CD4-positive, alpha-beta T cell (primary cell): ENCODE results near the gene BICRA. TPM values are rescaled to one million over a fixed set of nuclear protein-coding genes. Genes with fewer than 3 reads are reported as not detected.

Experiments
- ATAC-seq: fragments of 200-7000 bp; cut with Tn5 transposase; one replicate; pipeline ENCODE4 v1.10.0; 2022; ENCODE audit warnings: mild to moderate bottlenecking; ENCODE audit not compliant: poor library complexity
- CTCF ChIA-PET: fragments of 350-600 bp; sonication (Branson Sonifier 250); formaldehyde crosslinking; loops from one replicate; lab custom pipeline; 2021; ENCODE audit warnings: antibody characterized with exemption, inconsistent platforms; lab: Charles Lee
- POLR2A ChIA-PET: fragments of 350-600 bp; sonication (Branson Sonifier 250); formaldehyde crosslinking; loops from one replicate; lab custom pipeline; 2021; ENCODE audit warnings: antibody characterized with exemption, inconsistent platforms; lab: Charles Lee
- DNase-seq, 14 experiments: peaks; one replicate each; pipeline ENCODE4 v3.0.0-alpha.2; 2013 to 2020; ENCODE audit warnings: mixed read lengths in 2 of 14
- H3K27ac ChIP-seq, 2 donors: one replicate each; pipeline versions ENCODE4 v1.5.1 to v1.7.0; 2013; ENCODE audit warnings: low read length in 2 of 2, low read depth in 1 of 2, mild to moderate bottlenecking in 1 of 2
- H3K27me3 ChIP-seq, 2 experiments: 1 replicate in 1 of 2; 2 replicates in 1 of 2; pipeline versions ENCODE4 v1.6.1 to v1.7.0; 2013; ENCODE audit warnings: low read length in 2 of 2, control low read depth in 1 of 2, mild to moderate bottlenecking in 1 of 2, moderate library complexity in 1 of 2; ENCODE audit not compliant: insufficient read depth in 2 of 2, control insufficient read depth in 1 of 2
- H3K36me3 ChIP-seq: one replicate; pipeline ENCODE4 v1.6.1; 2013; ENCODE audit warnings: low read length, control low read depth; ENCODE audit not compliant: insufficient read depth
- H3K4me1 ChIP-seq: one replicate; pipeline ENCODE4 v1.6.1; 2013; ENCODE audit warnings: low read length, control low read depth; ENCODE audit not compliant: insufficient read depth
- H3K4me3 ChIP-seq: one replicate; pipeline ENCODE4 v1.5.1; 2013; ENCODE audit warnings: mild to moderate bottlenecking, low read length, moderate library complexity
- H3K9me3 ChIP-seq, 2 experiments: 1 replicate in 1 of 2; 2 replicates in 1 of 2; pipeline versions ENCODE4 v1.6.1 to v1.7.0; 2013; ENCODE audit warnings: low read length in 2 of 2, mild to moderate bottlenecking in 2 of 2, control low read depth in 1 of 2, moderate library complexity in 1 of 2; ENCODE audit not compliant: control insufficient read depth in 1 of 2, insufficient read depth in 1 of 2
- H3K27ac Mint-ChIP-seq: one replicate; pipeline ENCODE4 v1.8.0; 2020; ENCODE audit warnings: mixed read lengths
- H3K27me3 Mint-ChIP-seq: one replicate; pipeline ENCODE4 v1.8.0; 2021; ENCODE audit warnings: mixed read lengths
- H3K36me3 Mint-ChIP-seq: one replicate; pipeline ENCODE4 v1.8.0; 2021; ENCODE audit warnings: low read depth, mixed read lengths
- H3K4me1 Mint-ChIP-seq: one replicate; pipeline ENCODE4 v1.8.0; 2021; ENCODE audit warnings: low read depth, mixed read lengths
- H3K4me3 Mint-ChIP-seq: one replicate; pipeline ENCODE4 v1.8.0; 2020; ENCODE audit warnings: mild to moderate bottlenecking, mixed read lengths
- H3K9me3 Mint-ChIP-seq: one replicate; pipeline ENCODE4 v1.8.0; 2020; ENCODE audit warnings: mixed read lengths
- intact Hi-C, 2 experiments: fragments of 100-400 bp; cut with DNase I in 1 of 2; cut with micrococcal nuclease in 1 of 2; formaldehyde crosslinking; loops; one replicate each; pipeline versions ENCODE4 v1.15.1 to v1.9.0; 2023 to 2025; cut with DNase I, micrococcal nuclease
- total RNA-seq, 174 experiments: library from RNA in 2 of 174; stranded (reverse) in 2 of 174; gene quantifications; one replicate each; pipeline ENCODE4 v1.2.3 and lab custom pipeline; 2021 to 2026
- TF ChIP-seq, protein P1 (sequence below): fragments of 200-600 bp; IDR thresholded peaks from one replicate; pipeline ENCODE4 v1.8.0; 2022; ENCODE audit warnings: antibody characterized with exemption, mild to moderate bottlenecking

BICRA gene
- total RNA-seq, 2 experiments from 2014 or later: 21.2 to 22.0 TPM

DNA sequence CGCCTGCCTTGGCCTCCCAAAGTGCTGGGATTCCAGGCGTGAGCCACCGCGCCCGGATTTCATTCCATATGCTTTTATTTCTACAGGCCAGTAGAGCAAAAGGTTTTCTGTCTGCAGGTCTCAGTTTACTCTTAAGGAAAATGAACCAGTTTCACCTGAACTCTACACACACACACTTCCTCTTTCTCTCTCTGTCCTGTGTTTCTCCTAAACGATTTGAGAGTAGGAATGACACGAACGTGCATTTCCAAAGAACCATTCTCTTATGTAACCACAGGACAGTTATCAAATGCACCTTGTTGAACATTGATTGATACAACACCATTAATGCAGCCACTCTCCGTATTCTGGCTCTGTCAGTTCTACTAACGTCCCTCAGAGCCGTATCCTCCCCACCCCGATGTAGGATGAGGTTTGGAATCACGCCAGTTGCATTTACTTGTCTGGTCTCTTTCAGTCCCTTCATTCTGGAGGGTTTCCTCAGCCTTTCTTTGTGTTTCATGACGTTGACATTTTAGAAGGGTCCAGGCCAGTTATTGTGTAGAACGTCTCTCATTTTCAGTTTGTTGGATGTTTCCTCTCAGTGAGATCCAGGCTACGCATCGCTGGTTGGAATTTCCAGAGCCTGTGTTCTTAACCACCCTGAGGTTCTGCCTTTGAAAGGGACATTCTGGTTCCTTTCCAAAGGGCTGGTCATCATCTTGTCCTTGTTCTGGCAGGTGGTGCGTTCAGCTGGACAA, 36.0 kb downstream of the BICRA start:
- H3K36me3 ChIP-seq: peaks cover 21% of the 10 kb centered on the region
- no peak for DNase-seq
- no peak overlapping the region for H3K4me3 ChIP-seq
- intact Hi-C loops: no loop called here
- H3K27ac ChIP-seq: no peak overlapping the region
- Mint-ChIP-seq H3K27ac (no peak overlapping the region), H3K36me3 (peaks cover 49% of the 10 kb centered on the region), H3K4me1 (peaks cover 48% of the 10 kb centered on the region), H3K4me3 (no peak overlapping the region), H3K27me3 (no peaks in the 10 kb centered on the region), H3K9me3 (peaks cover 3% of the 10 kb centered on the region)
- CTCF ChIA-PET: no interaction called here
- no peak for ATAC-seq
- H3K27me3 ChIP-seq: no peaks in the 10 kb centered on the region
- TF ChIP-seq, protein P1, sequence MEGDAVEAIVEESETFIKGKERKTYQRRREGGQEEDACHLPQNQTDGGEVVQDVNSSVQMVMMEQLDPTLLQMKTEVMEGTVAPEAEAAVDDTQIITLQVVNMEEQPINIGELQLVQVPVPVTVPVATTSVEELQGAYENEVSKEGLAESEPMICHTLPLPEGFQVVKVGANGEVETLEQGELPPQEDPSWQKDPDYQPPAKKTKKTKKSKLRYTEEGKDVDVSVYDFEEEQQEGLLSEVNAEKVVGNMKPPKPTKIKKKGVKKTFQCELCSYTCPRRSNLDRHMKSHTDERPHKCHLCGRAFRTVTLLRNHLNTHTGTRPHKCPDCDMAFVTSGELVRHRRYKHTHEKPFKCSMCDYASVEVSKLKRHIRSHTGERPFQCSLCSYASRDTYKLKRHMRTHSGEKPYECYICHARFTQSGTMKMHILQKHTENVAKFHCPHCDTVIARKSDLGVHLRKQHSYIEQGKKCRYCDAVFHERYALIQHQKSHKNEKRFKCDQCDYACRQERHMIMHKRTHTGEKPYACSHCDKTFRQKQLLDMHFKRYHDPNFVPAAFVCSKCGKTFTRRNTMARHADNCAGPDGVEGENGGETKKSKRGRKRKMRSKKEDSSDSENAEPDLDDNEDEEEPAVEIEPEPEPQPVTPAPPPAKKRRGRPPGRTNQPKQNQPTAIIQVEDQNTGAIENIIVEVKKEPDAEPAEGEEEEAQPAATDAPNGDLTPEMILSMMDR: no peak
- H3K9me3 ChIP-seq: peaks cover 0 to 10% of the 10 kb centered on the region in 2 experiments
- POLR2A ChIA-PET: no interaction called here
- peaks cover 15% of the 10 kb centered on the region for H3K4me1 ChIP-seq

DNA sequence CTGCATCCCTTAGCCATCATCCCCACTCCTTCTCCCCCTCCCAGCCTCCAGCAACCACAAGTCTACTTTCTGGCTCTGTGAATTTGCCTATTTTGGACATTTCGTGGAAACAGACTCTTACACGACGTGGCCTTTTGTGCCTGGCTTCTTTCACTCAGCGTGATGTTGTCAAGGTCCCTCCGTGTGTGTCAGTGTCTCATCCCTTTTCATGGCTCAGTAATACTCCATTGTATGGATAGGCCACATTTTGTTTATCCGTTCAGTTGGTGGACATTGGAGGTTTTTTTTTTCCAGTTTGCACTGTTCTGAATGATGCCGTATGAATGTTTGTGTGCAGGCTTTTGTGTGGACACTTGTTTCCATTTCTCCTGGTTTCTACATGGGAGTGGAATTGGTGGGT, 38.0 kb downstream of the BICRA start:
- H3K4me1 Mint-ChIP-seq: peaks cover 54% of the 10 kb centered on the region
- Histone ChIP-seq H3K36me3 (peaks cover 31% of the 10 kb centered on the region), H3K4me1 (peaks cover 15% of the 10 kb centered on the region), H3K27ac (no peak overlapping the region), H3K27me3 (no peaks in the 10 kb centered on the region), H3K9me3 (peaks cover 0 to 10% of the 10 kb centered on the region in 2 experiments), H3K4me3 (no peak overlapping the region)
- ChIA-PET CTCF (no interaction called here), POLR2A (interaction anchor here (1.0 kb wide), 1 partner anchor 22 kb away, joined by 3 read pairs; no protein-coding TSS in a partner anchor)
- intact Hi-C loops: no loop called here
- no peak for ATAC-seq
- DNase-seq: no peak
- H3K27ac Mint-ChIP-seq: no peak overlapping the region
- H3K4me3 Mint-ChIP-seq: no peak overlapping the region
- TF ChIP-seq, protein P1: no peak
- peaks cover 62% of the 10 kb centered on the region for H3K36me3 Mint-ChIP-seq
- H3K27me3 Mint-ChIP-seq: no peaks in the 10 kb centered on the region
- H3K9me3 Mint-ChIP-seq: peaks cover 3% of the 10 kb centered on the region

DNA sequence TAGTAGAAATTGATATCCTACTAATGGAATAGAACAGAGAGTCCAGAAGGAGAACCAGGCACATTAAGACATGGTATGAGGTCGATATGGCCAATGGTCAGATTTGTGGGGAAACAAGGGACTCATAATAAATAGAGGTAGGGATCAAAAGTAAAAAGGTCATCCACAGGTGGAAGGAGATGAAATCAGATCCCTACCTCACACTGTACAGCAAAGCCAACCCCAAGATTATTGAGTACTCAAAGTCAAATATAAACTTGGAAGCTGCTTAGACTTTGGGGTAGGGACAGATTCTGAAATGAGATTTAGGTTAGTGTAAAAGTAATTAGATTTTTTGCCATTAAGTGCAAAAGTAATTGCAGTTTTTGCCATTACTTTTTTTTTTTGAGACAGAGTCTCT, 40.7 kb downstream of the BICRA start:
- Mint-ChIP-seq H3K36me3 (peaks cover 81% of the 10 kb centered on the region), H3K27me3 (no peaks in the 10 kb centered on the region), H3K4me1 (peaks cover 62% of the 10 kb centered on the region), H3K4me3 (no peak overlapping the region), H3K27ac (no peak overlapping the region), H3K9me3 (peaks cover 3% of the 10 kb centered on the region)
- CTCF ChIA-PET: no interaction called here
- peaks cover 38% of the 10 kb centered on the region for H3K36me3 ChIP-seq
- H3K4me3 ChIP-seq: no peak overlapping the region
- POLR2A ChIA-PET: no interaction called here
- peaks cover 0 to 10% of the 10 kb centered on the region in 2 experiments for H3K9me3 ChIP-seq
- TF ChIP-seq, protein P1: no peak
- H3K4me1 ChIP-seq: peaks cover 9% of the 10 kb centered on the region
- intact Hi-C loops: no loop called here
- ATAC-seq (no peak), DNase-seq (no peak)
- no peaks in the 10 kb centered on the region for H3K27me3 ChIP-seq
- H3K27ac ChIP-seq: no peak overlapping the region
